Measurements from ENCODE around the gene SLC2A6.

The SLC2A6 gene

GRCh38 chr9:133463864-133464615 is 14.9 kb downstream of the SLC2A6 start:
- no peak for DNase-seq (ENCODE audit: low read depth)
- no peak overlapping the region for H3K4me3 ChIP-seq (ENCODE audit: low read depth, low read length)
- TF ChIP-seq CTCF (IDR thresholded peaks at IDR 0.05; ENCODE audit: control insufficient read depth, extremely low read depth, insufficient read depth), result no peak

GRCh38 chr9:133463234-133463863 is 15.6 kb downstream of the SLC2A6 start:
- no peak for DNase-seq (ENCODE audit: low read depth)
- no peak overlapping the region for H3K4me3 ChIP-seq (ENCODE audit: low read depth, low read length)
- peak; percentile 70 for TF ChIP-seq CTCF (IDR thresholded peaks at IDR 0.05; ENCODE audit: control insufficient read depth, extremely low read depth, insufficient read depth)

GRCh38 chr9:133461975-133462374 is 16.9 kb downstream of the SLC2A6 start:
- TF ChIP-seq CTCF (IDR thresholded peaks at IDR 0.05; ENCODE audit: control insufficient read depth, extremely low read depth, insufficient read depth), result no peak
- no peak for DNase-seq (ENCODE audit: low read depth)
- H3K4me3 ChIP-seq (ENCODE audit: low read depth, low read length), result no peak overlapping the region

- H3K4me3 ChIP-seq (ENCODE audit: low read depth, low read length), result peak overlapping the region; percentile 73
- DNase-seq (ENCODE audit: low read depth), result peak; percentile 73
- TF ChIP-seq CTCF (IDR thresholded peaks at IDR 0.05; ENCODE audit: control insufficient read depth, extremely low read depth, insufficient read depth), result no peak
Measured at GRCh38 chr9:133460405-133461175, 18.3 kb downstream of the SLC2A6 start.

- DNase-seq (ENCODE audit: low read depth), result peak; percentile 90
- no peak for TF ChIP-seq CTCF (IDR thresholded peaks at IDR 0.05; ENCODE audit: control insufficient read depth, extremely low read depth, insufficient read depth)
- peak within 1 kb of the TSS; percentile 73 for H3K4me3 ChIP-seq (ENCODE audit: low read depth, low read length)
Measured at GRCh38 chr9:133459476-133460404, 19.2 kb downstream of the SLC2A6 start, which contains the start of gene CACFD1. CACFD1 (plus strand) TSS chr9:133459978; CDS start chr9:133460067, 89 bp downstream.

All from LNCaP clone FGC (cell line).